ENCODE results near the gene KCNE1. TPM values are rescaled to one million over a fixed set of nuclear protein-coding genes. Genes with fewer than 3 reads are reported as not detected.

The KCNE1 gene
- total and polyA plus RNA-seq, 2 of the 13 experiments (the other 11 are each of a cell fraction or from before 2014, with no cell fraction given), result 0.35 TPM; not detected in 1

DNA sequence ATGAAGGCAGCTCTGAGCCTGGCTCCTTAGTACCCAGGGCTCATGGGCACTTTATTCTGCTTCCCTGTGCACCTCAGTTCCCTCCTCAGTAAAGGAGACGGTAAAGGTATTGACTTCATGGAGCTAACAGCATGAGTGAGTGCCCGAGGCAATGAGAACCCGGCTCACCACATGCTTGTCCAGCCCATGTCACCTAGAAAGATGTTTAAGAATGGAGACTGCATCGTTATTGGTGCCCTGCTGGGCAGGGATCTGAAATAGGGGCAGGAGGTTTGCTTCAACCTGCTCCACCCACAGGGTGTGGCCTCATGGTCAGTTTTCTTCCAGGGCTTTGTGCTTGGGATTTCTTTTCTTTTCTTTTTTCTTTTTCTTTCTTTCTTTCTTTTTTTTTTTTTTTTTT, 7.0 kb upstream of the KCNE1 start:
- Histone ChIP-seq H4K20me1 (ENCODE audit: insufficient read depth, low read length) (peaks cover 5% of the 10 kb centered on the region; the same call in 1 of the 2 replicates), H3K79me2 (ENCODE audit: insufficient read depth, low read length) (no peaks in the 10 kb centered on the region), H3K4me1 (ENCODE audit: insufficient read depth, low read length) (peaks cover 38% of the 10 kb centered on the region), H3K4me3 (replicated peaks in 1 of 3; ENCODE audit: insufficient read depth in 1 of 3, low read depth in 2 of 3, low read length in 3 of 3) (no peak overlapping the region), H3K9ac (ENCODE audit: insufficient read depth, low read depth, low read length) (no peak overlapping the region), H3K27me3 (ENCODE audit: control insufficient read depth in 1 of 2, insufficient read depth in 2 of 2, low read length in 2 of 2) (no peaks in the 10 kb centered on the region), H3K4me2 (ENCODE audit: low read depth, low read length) (no peak overlapping the region), H3K27ac (ENCODE audit: extremely low read length, insufficient read depth, low read length) (no peak overlapping the region), H3K9me3 (ENCODE audit: low read length) (no peaks in the 10 kb centered on the region), H2AFZ (ENCODE audit: low read length) (no peak overlapping the region), H3K36me3 (replicated peaks in 1 of 2; ENCODE audit: control insufficient read depth in 1 of 2, insufficient read depth in 2 of 2, low read length in 2 of 2) (peaks cover 9 to 43% of the 10 kb centered on the region in 2 experiments)
- ChIA-PET POLR2A (no interaction called here), CTCF (ENCODE audit: low intra/inter-chr PET ratio, low total read pairs) (no interaction called here)
- FAIRE-seq (no peak), DNase-seq (ENCODE audit: low spot score) (no peak), ATAC-seq (no peak)
- BruUV-seq (replicated peaks), result no TSS peak
- WGBS (ENCODE audit: low lambda C conversion rate), result 95% methylated on average over 4 of the region's 4 CpGs
- TF ChIP-seq CHCHD3 (CRISPR knock-in tag; IDR thresholded peaks at IDR 0.05) (no peak), RFXANK (CRISPR knock-in tag; IDR thresholded peaks at IDR 0.05) (no peak), SAFB2 (CRISPR knock-in tag; IDR thresholded peaks at IDR 0.05; ENCODE audit: borderline replicate concordance, low read depth) (no peak), POLR2A (IDR thresholded peaks at IDR 0.05; ENCODE audit: insufficient read depth in 1 of 2, low read depth in 2 of 2, low read length in 2 of 2) (no peak), NFKB2 (CRISPR knock-in tag; IDR thresholded peaks at IDR 0.05; ENCODE audit: borderline replicate concordance) (no peak), PRPF4 (IDR thresholded peaks at IDR 0.05; ENCODE audit: low read depth, low read length, poor library complexity, severe bottlenecking) (no peak), TBX3 (IDR thresholded peaks at IDR 0.05; ENCODE audit: borderline replicate concordance) (no peak), JUND (CRISPR knock-in tag; IDR thresholded peaks at IDR 0.05) (no peak), ZNF619 (CRISPR knock-in tag; IDR thresholded peaks at IDR 0.05) (no peak), ZFY (CRISPR knock-in tag; IDR thresholded peaks at IDR 0.05) (no peak), SRSF4 (IDR thresholded peaks at IDR 0.05; ENCODE audit: low read depth, low read length, poor library complexity, severe bottlenecking) (no peak), ZNF746 (CRISPR knock-in tag; IDR thresholded peaks at IDR 0.05) (no peak), CHD2 (IDR thresholded peaks at IDR 0.05; ENCODE audit: low read depth, low read length) (no peak), ATAD3A (CRISPR knock-in tag; IDR thresholded peaks at IDR 0.05) (no peak), ZSCAN31 (CRISPR knock-in tag; IDR thresholded peaks at IDR 0.05; ENCODE audit: low read depth) (no peak)
- TF ChIP-seq, protein P1, sequence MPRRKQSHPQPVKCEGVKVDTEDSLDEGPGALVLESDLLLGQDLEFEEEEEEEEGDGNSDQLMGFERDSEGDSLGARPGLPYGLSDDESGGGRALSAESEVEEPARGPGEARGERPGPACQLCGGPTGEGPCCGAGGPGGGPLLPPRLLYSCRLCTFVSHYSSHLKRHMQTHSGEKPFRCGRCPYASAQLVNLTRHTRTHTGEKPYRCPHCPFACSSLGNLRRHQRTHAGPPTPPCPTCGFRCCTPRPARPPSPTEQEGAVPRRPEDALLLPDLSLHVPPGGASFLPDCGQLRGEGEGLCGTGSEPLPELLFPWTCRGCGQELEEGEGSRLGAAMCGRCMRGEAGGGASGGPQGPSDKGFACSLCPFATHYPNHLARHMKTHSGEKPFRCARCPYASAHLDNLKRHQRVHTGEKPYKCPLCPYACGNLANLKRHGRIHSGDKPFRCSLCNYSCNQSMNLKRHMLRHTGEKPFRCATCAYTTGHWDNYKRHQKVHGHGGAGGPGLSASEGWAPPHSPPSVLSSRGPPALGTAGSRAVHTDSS (CRISPR knock-in tag; conservative IDR thresholded peaks at IDR 0.05), result no peak
- TF ChIP-seq, protein P2, sequence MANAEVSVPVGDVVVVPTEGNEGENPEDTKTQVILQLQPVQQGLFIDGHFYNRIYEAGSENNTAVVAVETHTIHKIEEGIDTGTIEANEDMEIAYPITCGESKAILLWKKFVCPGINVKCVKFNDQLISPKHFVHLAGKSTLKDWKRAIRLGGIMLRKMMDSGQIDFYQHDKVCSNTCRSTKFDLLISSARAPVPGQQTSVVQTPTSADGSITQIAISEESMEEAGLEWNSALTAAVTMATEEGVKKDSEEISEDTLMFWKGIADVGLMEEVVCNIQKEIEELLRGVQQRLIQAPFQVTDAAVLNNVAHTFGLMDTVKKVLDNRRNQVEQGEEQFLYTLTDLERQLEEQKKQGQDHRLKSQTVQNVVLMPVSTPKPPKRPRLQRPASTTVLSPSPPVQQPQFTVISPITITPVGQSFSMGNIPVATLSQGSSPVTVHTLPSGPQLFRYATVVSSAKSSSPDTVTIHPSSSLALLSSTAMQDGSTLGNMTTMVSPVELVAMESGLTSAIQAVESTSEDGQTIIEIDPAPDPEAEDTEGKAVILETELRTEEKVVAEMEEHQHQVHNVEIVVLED (CRISPR knock-in tag; IDR thresholded peaks at IDR 0.05; ENCODE audit: borderline replicate concordance), result no peak
- in situ Hi-C loops (cut with HindIII; ENCODE audit: extremely low pct_ligation_motif_present, low pct_unique_long_range_greater_than_20kb) (no loop called here), intact Hi-C loops (cut with micrococcal nuclease; ENCODE audit: unreplicated experiment) (no loop called here)
